ENCODE measurements around the gene ZNF124.

The ZNF124 gene

GRCh38 chr1:247211339-247211738 is 39.5 kb upstream of the ZNF124 start:
- ChIA-PET POLR2A (no interaction called here), CTCF (no interaction called here)
- no peak for TF ChIP-seq BHLHE40 (IDR thresholded peaks at IDR 0.05; ENCODE audit: borderline replicate concordance)
- no peak for TF ChIP-seq CTBP1 (IDR thresholded peaks at IDR 0.05; ENCODE audit: borderline replicate concordance)
- TF ChIP-seq FOXA1 (IDR thresholded peaks at IDR 0.05), result no peak
- TF ChIP-seq HDGF (IDR thresholded peaks at IDR 0.05; ENCODE audit: borderline replicate concordance), result no peak
- TF ChIP-seq ZNF384 (IDR thresholded peaks at IDR 0.05), result no peak
- TF ChIP-seq LEF1 (IDR thresholded peaks at IDR 0.05; ENCODE audit: borderline replicate concordance), result no peak
- TF ChIP-seq ELF4 (IDR thresholded peaks at IDR 0.05), result no peak
- no peak for TF ChIP-seq FOXM1 (IDR thresholded peaks at IDR 0.05; ENCODE audit: borderline replicate concordance)
- TF ChIP-seq SUZ12 (IDR thresholded peaks at IDR 0.05), result no peak
- TF ChIP-seq L3MBTL2 (conservative IDR thresholded peaks at IDR 0.05), result no peak
- TF ChIP-seq, protein P1, sequence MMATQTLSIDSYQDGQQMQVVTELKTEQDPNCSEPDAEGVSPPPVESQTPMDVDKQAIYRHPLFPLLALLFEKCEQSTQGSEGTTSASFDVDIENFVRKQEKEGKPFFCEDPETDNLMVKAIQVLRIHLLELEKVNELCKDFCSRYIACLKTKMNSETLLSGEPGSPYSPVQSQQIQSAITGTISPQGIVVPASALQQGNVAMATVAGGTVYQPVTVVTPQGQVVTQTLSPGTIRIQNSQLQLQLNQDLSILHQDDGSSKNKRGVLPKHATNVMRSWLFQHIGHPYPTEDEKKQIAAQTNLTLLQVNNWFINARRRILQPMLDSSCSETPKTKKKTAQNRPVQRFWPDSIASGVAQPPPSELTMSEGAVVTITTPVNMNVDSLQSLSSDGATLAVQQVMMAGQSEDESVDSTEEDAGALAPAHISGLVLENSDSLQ (IDR thresholded peaks at IDR 0.05), result no peak
- no peak for DNase-seq (ENCODE audit: extremely low spot score)

DNA sequence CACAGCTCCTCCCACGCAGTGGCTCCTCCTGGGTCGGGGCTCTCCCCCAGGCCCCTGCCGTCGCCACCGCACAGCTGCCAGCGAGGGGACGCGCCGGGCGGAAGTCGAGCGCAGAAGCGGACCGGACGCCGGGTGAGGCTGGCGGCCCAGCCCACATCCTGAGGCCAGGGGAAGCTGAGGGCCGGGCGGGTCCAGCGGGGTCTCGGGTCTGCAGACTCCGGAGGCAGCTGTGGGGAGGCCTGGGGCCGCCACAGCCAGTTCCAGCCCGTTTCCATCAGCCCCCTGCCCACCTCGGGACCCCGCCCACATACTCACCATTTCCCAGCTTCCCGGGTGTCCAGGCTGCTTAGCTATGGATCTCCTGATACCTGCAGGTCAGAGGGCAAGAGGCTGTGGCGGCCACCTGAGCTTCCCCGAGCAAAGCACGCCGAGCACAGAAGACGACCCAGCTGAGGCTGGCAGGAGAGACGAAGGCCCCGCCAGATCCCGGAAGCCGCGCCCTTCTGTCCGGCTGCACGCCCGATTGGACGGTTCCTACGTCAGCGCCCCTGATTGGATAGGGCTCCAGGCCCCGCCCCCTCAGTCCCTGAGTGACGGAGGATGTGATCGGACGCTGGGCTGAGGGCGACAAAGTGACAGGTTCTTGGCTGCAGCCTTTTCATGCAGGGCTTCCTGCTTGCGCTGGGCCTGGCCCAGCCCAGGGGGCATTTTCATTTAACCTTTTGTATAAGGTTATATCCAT is 38.7 kb upstream of the ZNF124 start:
- ChIA-PET POLR2A (no interaction called here), CTCF (no interaction called here)
- DNase-seq (ENCODE audit: extremely low spot score), result peak; percentile 87
- TF ChIP-seq TARDBP (IDR thresholded peaks at IDR 0.05) (no peak), ELF4 (IDR thresholded peaks at IDR 0.05) (peak; percentile 46; the same call in 1 of the 2 replicates), L3MBTL2 (conservative IDR thresholded peaks at IDR 0.05) (peak; percentile 62)
- TF ChIP-seq, protein P1 (IDR thresholded peaks at IDR 0.05), result peak; percentile 97

- CTCF ChIA-PET, result no interaction called here
These were observed 38.2 kb upstream of the ZNF124 start for GRCh38 chr1:247210062-247210375.

DNA sequence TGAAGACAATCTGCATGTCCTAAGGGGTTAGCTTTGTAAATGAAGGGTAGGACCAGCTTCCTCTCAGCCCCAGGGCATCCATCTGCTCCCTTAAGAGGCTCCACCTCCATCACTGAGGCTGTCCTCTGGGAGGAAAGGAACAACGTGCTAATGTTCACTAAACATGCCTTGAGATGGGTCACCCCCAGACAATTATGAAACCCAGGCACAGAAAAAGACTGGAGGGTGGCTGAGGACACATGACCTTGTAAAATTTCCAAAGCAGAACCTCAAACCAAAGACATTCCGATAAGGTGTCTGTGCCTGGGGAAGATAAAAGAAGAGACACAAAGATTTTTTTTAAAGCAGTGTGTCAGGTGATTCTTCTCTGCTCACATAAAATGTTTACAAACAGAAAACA is 37.6 kb upstream of the ZNF124 start:
- ChIA-PET POLR2A (no interaction called here), CTCF (no interaction called here)
- no peak for DNase-seq (ENCODE audit: extremely low spot score)
- no peak for TF ChIP-seq SUZ12 (IDR thresholded peaks at IDR 0.05)
- no peak for TF ChIP-seq ZNF384 (IDR thresholded peaks at IDR 0.05)
- TF ChIP-seq LEF1 (IDR thresholded peaks at IDR 0.05; ENCODE audit: borderline replicate concordance), result no peak

More at GRCh38 chr1:247210062-247210375, 38.2 kb upstream of the ZNF124 start:
- DNase-seq (ENCODE audit: extremely low spot score), result no peak
- TF ChIP-seq FOXK2 (IDR thresholded peaks at IDR 0.05) (no peak), SP1 (IDR thresholded peaks at IDR 0.05) (no peak)
- TF ChIP-seq, protein P1 (IDR thresholded peaks at IDR 0.05), result no peak
- POLR2A ChIA-PET, result no interaction called here

- POLR2A ChIA-PET, result no interaction called here
- DNase-seq (ENCODE audit: extremely low spot score), result no peak
- TF ChIP-seq FOXK2 (IDR thresholded peaks at IDR 0.05) (no peak), LEF1 (IDR thresholded peaks at IDR 0.05; ENCODE audit: borderline replicate concordance) (no peak), ZNF384 (IDR thresholded peaks at IDR 0.05) (no peak), ARNT (IDR thresholded peaks at IDR 0.05) (no peak), FOXA1 (IDR thresholded peaks at IDR 0.05) (no peak), SP1 (IDR thresholded peaks at IDR 0.05) (no peak), BHLHE40 (IDR thresholded peaks at IDR 0.05; ENCODE audit: borderline replicate concordance) (no peak), NFRKB (IDR thresholded peaks at IDR 0.05) (no peak), SUZ12 (IDR thresholded peaks at IDR 0.05) (no peak), L3MBTL2 (conservative IDR thresholded peaks at IDR 0.05) (no peak), ELF4 (IDR thresholded peaks at IDR 0.05) (no peak), FOXM1 (IDR thresholded peaks at IDR 0.05; ENCODE audit: borderline replicate concordance) (no peak), CTBP1 (IDR thresholded peaks at IDR 0.05; ENCODE audit: borderline replicate concordance) (no peak)
- TF ChIP-seq, protein P1 (IDR thresholded peaks at IDR 0.05), result no peak
- CTCF ChIA-PET, result no interaction called here
These were observed 32.4 kb upstream of the ZNF124 start for GRCh38 chr1:247204177-247204647.

- no peak for DNase-seq (ENCODE audit: extremely low spot score)
- TF ChIP-seq ZNF384 (IDR thresholded peaks at IDR 0.05) (no peak), CTBP1 (IDR thresholded peaks at IDR 0.05; ENCODE audit: borderline replicate concordance) (no peak), L3MBTL2 (conservative IDR thresholded peaks at IDR 0.05) (no peak), NFRKB (IDR thresholded peaks at IDR 0.05) (no peak), FOXA1 (IDR thresholded peaks at IDR 0.05) (no peak), LEF1 (IDR thresholded peaks at IDR 0.05; ENCODE audit: borderline replicate concordance) (no peak), BHLHE40 (IDR thresholded peaks at IDR 0.05; ENCODE audit: borderline replicate concordance) (no peak)
- TF ChIP-seq, protein P1 (IDR thresholded peaks at IDR 0.05), result no peak
- POLR2A ChIA-PET, result no interaction called here
- CTCF ChIA-PET, result no interaction called here
These were observed 27.0 kb upstream of the ZNF124 start for GRCh38 chr1:247198781-247199180.
